HG03060 (cell line): ENCODE results near the gene KCND3.

Experiments used
- ATAC-seq: cut with Tn5 transposase; IDR thresholded peaks from one replicate; pipeline ENCODE4 v1.9.1; 2021; ENCODE audit warnings: low read depth, moderate number of reproducible peaks; ENCODE audit not compliant: unreplicated experiment

KCND3 gene

DNA sequence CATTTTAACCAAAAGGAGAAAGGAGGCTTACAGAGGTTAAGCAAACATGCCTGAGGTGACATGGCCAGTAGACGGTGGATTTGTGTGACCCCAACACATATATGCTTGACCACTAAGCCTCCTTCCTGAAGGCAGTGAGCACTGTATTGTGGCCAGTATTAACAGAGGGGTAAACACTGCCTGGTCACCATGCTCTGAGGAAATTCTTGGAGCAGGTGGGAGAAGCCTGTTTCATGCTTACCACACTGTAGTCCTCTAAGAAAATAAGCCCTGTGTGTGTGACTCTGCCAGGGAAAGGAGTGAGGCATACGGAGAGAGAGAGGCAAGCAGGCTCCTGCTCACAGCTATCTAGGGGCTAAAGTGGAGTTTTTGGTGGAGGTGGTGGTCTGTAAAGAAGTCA, 102.7 kb downstream of the KCND3 start:
- no peak for ATAC-seq

DNA sequence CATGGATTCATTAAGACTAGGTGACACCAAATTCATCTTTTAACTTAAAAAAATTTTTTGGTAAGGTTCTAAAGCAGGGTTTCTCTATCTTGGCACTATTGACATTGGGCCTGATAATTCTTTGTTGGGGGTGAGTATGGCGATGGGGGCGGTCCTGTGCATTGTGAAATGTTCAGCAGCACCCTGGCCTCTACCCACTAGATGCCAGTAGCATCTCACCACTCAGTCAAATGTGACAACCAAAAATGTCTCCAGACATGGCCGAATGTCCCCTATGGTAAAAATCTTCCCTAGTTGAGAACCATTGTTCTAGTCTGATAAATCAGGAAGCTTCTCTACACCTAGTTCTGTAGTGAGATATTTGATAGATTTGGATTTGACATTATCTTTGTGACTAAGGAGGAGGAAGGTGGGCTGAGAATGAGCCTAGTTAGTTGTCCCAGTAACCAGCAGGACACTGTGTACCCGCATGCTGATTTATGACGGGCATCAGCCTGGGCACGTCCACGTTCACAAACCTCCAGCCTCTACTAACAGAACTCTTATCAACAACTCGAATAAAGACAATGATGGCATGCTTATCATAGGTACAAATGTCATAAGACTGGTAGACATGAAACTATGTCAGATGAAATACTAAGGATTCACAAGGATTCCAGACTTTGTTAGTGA, 104.6 kb downstream of the KCND3 start:
- no peak for ATAC-seq

DNA sequence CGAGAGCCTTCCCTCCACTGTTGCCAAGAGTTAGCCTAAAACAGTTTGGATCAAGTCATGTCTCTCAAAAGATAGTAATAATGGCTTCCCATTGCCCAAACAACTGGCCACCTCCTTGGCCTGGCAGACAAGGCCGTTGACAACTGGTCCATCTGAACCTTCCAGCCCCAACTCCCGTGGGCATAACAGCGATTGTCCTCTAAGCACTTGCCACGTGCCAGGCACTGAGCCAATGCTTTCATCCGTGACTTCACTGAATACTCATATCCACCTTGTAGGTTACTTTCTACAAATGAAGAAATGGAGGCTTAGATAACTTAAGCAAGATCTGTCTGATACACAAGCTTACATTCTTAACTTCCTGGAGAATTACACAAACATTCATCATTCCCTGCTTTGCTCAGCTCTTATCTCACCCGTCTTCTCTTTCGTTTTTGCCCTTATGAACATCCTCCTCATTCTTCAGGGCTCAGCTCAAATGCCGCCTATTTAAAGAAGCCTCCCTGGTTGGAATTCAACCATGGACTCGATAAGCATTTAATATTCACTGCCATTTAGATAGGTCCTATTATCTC, 106.4 kb downstream of the KCND3 start:
- ATAC-seq: no peak

DNA sequence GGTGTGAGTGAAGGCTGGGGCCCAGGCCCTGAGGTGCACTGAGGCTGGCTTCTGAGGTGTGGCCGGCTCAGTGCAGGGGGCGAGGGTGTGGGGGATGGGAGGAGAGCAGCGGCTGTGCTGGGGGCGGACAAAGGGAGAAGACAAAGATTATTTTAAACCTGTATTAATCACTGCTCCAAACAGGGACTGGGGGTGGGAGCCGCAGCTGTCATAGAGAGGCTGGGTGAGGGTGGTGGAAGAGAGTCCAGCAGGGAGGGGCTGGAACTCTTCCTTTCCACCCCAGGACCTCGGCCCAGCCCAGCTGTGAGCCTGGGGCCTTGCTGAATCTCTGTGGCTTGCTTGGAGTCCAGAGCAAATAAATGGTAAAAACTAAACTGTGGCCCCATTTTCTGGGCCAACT, 106.9 kb downstream of the KCND3 start:
- no peak for ATAC-seq

DNA sequence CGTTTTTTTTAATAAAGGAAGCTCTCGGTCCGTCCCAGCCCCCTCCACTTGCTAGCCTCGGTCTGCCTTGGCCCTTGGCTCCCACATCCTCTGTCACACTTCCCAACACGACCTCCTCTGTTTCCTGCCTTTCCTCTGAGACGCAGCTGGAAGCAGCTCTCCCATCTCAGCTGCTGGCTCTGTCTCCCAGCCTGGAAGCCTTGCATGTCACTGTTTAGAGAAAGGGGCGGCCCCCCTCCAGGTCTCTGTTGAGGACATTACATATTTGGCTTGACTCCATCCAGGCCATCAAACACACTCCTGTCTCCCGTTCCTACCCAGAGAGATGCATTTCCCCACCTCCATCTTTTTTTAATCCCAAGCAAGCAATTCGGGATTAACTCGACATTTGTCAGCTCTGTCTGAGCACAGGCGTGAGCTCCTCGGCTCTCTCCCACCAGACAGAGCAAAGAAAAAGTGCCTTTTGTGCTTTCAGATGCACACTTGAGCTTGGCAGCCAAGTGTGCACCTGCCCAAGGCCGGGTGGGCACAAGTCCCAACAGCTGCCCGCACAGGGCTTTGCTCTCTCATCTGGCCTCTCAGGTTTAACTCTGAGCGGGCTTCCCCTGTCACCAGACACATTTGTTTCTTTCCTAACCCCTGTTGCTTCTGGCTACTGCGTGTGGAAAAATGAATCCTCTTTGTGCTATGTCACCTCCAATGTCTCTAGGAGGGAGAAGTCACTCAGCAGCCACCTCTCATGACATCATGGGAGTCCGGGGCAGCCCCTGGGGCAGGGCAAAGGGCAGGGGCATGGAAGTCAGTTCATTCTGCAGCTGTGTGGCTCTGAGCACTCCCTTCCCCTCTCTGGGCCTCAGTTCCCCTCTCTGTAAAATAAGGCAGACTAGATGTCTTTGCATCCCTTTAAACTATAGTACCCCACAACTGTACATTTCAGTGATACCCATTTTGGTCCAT, 108.3 kb downstream of the KCND3 start:
- ATAC-seq: no peak

DNA sequence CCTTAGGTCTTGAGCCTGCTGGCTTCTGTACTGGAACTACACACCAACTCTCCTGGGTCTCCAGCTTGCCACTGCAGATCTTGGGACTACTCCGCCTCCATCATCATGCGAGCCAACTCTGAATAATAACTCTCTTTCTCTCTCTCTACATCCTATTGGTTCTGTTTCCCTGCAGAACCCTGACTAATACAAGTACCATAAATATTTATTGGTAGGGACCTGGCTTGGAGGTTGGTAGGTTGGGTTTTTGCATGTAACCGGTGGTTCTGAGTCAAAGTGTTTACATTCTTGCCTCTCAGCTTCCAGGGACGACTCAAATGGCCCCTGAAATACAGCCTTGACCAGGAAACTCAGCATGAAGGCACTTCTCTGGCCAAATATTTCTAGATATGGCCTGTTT, 110.4 kb downstream of the KCND3 start:
- no peak for ATAC-seq

DNA sequence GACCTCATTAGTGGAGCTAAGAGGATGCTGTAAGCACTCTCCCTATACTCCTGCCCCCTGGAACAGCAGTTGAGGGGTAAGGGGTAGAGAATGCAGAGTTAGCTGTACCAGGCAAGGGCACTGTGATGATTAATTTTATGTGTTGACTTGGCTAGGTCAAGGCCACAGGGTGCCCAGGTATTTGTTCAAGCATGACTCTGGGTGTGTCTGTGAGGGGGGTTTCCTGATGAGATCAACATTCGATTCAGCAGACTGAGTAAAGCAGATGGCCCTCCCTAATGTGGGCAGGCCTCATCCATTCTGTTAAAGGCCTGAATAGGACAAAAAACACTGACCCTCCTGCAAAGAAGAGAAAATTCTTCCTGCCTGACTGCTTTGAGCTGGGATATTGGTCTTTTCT, 110.8 kb downstream of the KCND3 start:
- ATAC-seq: no peak

DNA sequence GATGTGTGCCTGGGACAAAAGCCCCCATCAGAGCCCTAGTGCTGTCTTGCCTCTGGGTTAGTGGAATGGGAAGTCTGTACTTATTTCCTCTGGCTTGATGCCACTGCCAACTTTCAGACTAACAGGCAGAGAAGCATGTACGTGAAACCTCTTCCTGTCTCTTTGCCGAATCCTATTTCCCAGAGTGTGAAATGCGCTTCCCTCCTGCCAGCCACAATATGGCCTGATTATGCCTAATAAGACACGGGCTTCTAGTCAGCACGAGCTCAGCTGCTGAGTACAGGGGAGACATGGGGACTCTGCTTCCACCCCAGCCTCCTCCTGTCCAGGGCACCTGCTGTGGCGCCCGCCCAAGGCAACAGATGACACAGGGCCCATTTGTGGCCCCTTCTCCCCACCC, 111.4 kb downstream of the KCND3 start:
- ATAC-seq: no peak

DNA sequence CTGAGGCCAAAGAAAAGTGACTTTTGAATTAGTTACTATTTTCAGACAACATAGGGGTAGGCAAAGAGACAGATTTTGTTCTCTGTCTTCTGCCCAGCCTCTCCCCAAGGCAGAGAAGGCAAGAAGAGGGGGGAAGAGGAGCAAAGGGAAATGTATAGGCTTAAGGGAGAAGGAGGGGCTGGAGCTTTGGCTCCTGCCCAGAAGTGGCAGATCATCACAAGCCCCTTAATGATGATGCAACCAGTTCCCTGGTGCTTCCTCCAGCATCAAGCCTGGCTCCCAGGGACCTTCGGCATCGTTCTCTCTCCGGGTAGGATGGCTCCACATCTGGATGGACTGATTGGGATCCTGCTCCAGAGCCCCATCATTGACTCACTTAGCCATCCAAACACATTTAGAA, 112.8 kb downstream of the KCND3 start:
- no peak for ATAC-seq

DNA sequence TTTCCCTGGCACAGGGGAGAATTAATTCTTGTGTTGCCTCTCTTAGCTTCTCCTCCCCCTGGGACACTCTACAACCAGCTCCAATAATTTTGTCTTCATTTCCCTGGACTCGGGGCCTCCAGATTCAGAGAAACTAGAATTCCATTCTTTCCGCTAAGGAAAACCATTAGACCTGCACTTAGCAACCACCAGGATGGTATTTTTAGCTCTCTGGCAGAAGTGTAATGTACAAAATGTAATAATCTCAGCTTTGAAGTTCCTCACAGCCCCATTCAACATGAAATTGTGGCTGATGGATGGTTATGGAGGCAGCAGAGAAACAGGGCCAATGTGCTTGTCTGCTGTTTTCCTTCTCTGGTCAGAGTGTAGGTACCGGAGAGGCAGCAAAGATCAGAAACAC, 113.8 kb downstream of the KCND3 start:
- ATAC-seq: no peak

DNA sequence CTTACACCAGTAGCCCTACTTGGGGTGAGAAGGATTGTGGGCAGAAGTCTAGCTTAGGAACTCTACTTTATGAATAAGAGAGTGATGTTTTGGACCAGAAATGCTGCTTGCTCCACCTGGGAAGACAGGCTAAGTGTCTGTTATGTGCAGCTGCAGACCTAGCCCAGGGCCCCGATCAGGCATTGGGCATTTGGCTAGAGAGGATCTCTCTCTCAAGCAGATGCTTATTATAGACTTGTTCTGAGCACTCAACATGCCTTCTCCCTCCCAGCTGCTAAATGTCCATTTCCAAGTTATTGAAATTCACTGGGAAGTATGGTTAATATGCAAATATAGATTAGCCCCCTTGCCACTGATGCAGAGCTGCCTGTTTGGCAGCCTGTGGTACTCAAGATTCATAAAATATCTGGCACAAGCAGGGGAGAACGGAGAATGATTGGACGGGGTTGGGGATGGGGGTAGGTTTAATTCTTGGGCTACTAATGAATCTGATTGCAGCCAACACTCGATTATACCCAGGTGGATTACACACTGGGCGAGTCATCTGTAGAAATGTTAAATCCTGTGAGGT, 115.9 kb downstream of the KCND3 start:
- ATAC-seq: no peak

DNA sequence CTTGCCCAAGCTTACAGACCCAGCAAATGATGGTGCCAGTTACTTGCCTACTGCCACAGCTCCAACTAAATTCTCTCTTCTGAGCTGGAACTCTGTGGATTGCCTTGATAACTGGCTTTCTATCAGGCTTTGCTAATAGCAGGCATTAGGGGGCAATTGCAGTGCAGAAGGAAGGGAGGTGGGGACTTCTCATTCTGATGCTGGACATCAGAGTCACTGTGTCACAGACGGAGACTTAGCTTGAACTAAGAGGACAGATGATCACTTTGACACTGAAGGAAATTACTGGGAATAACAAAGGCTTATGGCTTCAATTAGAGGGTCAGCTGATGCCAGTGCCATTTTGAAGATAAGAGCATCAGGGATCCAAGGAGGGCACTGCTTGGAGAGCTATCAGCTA, 119.3 kb downstream of the KCND3 start:
- ATAC-seq: no peak

DNA sequence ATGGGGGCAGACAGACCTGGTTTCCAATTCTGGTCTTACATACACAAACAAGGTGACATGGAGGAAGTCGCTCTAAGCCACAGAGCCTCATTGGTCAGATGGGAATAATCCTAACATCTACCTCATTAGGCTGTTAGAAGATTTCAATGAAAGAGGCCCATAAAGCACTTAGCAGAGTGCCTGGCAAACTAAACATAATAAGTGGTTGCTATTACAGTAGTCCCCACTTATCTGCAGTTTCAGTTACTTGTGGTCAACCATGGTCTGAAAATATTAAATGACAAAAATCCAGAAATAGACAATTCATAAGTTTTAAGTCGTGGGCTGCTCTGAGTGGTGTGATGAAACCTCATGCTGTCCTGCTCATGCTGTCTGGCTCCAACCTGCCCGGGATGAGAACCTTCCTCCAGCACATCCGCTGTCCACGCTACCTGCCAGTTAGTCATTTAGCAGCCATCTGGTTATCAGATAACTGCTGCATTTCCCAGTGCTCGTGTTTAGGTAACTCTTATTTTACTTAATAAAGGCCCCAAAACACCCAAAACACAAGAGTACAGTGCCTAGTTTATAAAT, 121.5 kb downstream of the KCND3 start:
- ATAC-seq: no peak

DNA sequence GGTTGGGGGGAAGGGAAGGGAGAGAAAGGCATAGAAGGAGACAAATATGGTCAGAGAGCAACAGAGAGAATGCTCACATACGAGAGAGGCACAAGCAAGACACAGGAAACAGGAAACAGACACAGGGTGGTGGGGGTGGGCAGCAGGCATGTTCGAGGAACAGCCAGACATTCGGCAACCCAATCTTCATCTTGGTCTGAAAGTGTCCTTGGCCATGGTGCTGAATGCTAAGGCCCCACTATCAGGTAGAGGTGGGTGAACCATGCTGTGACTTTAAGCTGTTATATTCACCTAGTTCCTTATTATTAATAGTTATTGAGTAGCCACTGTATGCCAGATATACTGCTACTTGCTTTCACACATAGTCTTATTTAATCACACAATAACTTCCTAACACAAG, 124.6 kb downstream of the KCND3 start:
- no peak for ATAC-seq

DNA sequence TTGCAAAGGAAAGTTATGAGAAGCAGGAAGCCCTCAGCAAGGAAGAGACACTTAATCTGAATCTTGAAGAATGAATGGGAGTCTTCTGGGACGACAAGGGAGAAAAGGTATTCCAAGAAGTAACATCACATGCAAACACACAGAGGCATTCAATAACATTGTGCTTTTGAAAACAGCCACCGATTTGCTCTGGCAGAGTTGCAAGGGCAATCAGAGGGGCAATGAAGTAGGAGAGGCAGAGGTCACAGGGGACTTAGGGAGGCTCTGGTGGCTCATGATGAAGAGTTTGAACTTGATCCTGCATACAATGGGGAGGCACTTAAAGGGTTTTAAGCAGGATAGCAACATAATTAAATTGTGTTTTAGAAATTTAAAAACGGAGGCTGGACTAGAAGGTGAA, 126.1 kb downstream of the KCND3 start:
- ATAC-seq: no peak

DNA sequence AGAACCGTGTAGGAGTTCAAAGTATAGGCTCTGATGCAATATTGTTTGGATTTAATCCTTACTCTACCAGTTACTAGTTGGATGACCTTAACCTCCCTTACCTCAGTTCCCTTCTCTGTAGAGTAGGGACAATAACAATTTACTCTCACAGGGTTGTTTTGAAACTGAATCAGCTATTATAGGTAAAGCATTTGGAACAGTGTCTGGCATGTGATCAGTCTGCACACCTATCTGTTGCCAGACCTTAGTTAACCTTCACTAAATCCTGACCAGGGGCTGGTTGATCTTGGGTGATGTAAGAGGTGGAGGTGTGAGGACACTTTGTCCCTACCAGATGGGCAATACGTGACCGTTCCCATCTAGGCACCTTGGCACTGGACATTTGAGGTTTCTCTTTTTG, 126.9 kb downstream of the KCND3 start:
- no peak for ATAC-seq

DNA sequence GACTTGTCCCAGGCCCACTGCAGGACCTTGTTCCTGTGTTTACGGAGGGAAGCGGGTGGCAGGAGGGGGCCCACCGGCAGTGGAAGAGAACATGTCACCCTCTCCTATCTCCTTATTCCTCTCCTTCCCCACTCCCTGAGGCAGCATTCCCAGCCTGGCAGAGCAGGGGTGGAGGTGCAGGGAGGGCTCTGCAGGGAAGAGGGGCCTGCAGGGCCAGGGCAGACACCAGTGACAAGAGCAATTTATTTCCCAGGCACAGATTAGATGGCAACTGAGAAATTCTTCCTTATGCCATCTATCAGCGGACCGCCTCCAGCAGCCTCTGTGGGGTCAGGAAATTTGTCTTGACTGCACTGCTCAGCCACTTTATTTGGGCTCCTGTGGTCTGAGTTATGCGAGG, 127.9 kb downstream of the KCND3 start:
- ATAC-seq: no peak

DNA sequence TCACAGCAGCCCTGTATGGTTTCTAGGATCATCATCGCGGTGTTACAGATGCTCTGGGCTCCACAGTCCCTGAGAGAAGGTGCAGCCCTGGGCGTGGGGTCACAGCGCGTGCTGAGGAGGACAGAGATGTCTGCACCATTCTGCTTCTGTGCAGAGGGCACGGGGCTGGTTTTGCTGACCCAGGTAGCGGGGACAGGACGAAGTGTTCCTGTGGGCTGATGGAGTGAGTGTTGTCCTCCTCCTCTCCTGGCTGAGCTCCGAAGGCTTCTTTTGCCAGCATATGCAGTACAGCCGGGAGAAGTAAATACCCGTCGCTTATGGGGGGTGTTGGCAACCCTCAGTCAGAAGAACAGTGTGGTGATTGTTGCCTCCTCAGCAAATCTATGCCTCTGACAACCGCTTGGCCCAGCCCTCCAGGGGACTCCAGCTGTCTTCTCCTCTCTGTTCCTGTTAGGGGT, 132.2 kb downstream of the KCND3 start:
- no peak for ATAC-seq

DNA sequence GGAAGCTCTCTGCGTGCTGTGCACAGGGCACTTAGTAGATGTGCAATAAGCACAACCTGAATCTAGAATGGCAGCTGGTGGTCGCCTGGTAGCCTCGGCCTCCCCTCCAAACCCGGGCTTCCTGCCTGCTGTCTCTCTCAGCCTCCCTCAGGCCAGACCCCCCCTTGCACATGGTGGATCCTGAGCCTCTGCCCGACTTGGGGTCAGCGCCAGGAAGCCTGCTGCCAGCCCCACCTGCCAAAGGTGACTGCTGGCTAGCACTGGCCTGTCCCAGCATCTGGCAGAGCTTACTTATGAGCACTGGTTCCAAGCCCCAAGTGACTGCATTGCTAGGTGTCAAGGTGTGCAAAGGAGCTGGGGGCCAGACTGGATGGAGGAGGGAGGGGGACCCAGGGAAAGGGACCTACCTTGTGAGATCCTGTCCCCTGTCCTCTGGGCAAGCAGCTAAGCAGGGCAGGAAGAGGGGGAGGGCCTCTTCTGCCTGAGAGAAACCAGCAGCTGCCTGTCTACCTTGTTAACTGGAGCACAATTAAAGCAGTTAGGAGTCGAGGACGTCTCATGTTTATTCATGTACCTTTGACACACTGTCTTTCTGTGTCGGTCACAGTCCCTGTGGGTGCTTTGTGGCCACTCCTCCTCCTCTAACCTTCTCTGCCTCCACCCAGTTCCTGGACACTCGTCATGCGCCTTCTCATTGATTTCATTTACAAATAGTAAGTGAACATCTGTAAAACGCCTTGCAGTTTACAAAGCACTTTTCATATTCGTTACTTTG, 132.9 kb downstream of the KCND3 start:
- no peak for ATAC-seq

DNA sequence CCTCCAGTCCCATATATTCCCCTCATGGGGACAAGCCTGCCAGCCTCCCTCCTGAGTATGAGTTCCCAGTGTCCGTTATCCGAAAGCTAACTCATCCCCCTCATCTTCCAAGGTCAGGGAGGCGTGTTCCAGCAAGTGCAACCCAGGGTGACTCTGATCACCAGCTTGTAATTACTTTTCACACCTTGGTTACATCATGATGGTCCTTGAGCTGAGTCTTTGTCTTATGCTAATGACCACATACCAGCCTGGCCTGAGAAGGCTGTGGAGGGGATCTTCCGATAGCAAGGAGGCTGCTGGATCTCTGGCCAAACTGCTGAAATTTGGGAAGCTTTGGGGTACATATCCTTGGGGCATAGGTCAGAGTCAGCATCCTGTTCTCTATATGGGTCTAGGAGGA, 134.2 kb downstream of the KCND3 start:
- no peak for ATAC-seq
